Activated gamma-delta T cell treated with Interleukin-2 at 50 U/mL for 16 hours (primary cell): ENCODE measurements around the gene LONRF2.
"Not testable (repeated sequence)": the region's sequence is repeated elsewhere in the genome, so short reads cannot be mapped to it uniquely, and the experiment has no call there.

Experiments used
- DNase-seq: peaks from one replicate; pipeline ENCODE4 v3.0.0-alpha.2; 2020

LONRF2 gene

DNA sequence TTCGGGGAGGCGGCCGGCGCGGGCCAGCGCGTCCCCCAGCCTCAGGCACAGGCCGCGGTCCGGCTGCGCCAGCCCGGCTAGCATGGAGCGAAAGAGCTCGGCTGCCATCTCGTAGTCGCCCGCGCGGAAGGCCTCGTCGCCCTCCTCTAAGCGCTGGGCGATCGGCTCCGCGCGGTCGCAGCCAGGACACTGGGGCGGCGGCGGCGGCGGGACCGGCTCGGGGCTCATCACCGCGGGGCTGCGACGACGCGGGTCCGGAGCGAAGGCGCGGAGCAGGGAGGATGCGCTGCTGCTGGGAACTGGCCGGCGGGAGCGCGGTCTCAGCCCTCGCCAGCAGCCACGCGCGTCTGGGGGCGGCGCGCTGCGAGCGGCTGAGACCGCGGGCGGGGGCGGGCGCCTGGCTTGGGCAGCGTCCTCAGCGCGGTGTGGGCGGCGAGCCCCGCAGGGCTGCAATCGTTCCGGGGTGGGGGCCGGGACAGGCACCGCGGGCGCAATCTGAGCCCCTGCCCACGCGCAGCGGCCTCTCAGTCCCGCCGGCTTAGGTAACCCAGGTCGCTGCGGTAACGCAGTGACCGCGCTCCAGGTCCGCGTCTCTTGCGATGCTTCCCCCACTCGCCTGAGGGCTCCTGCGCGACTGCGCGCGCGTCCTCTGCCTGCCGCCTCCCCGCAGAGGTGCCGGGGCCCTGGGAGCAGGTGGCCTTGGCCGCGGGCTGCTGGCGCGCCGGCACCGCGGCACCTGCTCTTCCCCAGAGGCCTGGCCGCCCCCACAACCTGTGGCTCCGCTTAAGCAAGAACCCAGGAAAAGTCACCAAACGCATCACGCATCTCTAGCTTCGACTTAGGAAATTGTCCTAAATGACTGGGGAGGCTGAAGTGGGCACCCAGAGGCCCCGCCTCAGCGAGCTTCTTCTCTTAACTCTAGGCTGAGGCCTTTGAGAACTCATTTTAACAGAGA, at the start of gene LONRF2:
LONRF2 (minus strand) TSS at position 636 of the 955 bp plus-strand sequence; CDS start at position 228, 408 bp downstream.
- DNase-seq: no peak

DNA sequence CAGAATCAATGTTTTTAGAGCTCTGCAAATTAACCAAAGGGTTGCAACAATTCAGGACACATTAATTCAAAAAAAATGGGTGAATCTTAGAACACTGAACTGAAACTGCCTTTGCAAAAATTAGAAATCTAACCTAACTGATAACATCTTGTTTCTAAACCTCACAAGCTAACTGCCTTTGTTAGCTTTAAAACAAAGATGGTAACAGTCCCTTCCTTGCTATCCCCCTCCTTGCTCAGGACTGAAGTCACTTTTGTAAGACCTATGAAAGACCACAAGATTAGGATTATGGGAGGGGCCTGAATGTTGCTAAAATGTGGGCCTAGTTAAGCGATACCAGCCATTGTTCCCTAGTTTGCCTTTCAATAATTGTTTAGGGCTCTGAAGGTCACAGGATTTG, 44.9 kb upstream of the LONRF2 start:
- no peak for DNase-seq

DNA sequence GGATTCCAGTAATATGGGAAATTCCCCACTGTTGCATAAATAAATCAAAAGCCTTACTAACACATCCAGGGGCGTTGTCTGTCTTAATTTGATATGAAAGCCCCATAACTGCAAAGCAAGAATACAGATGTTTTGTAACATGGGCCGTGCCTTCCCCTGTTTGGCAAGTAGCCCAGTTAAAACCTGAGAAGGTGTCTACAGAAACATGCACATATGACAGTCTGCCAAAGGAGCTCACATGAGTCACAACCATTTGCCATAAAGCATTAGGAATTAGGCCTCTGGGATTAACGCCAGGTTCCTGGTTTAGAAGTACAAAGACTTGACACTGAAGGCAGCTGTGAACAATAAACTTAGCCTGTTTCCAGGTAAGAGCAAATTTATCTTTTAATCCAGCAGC, 43.1 kb upstream of the LONRF2 start:
- no peak for DNase-seq

DNA sequence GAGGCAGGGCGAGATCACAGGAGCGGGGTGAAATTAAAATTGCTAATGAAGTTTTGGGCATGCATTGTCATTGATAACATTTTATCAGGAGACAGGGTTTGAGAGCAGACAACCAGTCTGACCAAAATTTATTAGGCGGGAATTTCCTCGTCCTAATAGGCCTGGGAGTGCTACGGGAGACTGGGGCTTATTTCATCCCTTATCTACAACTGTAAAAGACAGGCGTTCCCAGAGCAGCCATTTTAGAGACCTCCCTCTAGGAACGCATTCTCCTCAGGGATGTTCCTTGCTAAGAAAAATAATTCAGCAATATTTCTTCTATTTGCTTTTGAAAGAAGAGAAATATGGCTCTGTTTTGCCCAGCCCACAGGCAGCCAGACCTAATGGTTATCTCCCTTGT, 40.0 kb upstream of the LONRF2 start:
- not testable (repeated sequence) for DNase-seq

DNA sequence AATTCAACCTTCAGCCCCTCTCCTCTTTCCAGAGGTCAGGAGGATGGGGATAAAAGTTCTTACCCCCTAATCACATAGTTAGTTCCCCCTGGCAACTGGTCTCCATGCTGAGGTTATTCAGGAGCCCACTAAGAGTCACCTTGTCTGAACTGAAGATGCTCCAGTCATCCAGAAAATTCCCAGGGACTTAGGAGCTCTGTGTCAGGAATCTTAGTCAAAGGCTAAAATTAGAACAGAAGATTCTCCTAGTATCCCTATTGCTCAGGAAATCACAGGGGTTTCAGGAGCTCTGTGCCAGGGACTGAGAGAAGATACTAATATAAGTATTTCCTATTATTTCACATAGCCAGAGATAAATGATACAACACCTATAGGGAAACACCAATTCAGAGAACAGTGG, 37.3 kb upstream of the LONRF2 start:
- DNase-seq: no peak

DNA sequence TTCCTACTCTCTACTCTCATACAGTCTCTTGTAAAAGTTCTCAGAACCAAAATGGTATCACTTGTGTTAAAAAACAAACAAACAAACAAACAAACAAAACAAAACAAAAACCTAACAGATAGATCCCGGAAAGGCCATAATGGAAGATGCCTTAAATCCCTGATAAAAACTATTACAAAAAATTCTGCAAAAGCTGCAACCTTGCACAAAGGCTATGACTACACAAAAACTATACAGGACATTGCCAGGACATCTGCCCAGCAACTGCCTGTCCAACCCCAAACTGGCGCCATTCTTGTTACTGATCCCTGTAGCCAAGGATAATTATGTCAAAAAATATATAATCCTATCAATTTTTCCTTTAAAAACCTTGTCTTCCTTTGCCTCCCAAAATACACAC, 36.3 kb upstream of the LONRF2 start:
- no peak for DNase-seq

DNA sequence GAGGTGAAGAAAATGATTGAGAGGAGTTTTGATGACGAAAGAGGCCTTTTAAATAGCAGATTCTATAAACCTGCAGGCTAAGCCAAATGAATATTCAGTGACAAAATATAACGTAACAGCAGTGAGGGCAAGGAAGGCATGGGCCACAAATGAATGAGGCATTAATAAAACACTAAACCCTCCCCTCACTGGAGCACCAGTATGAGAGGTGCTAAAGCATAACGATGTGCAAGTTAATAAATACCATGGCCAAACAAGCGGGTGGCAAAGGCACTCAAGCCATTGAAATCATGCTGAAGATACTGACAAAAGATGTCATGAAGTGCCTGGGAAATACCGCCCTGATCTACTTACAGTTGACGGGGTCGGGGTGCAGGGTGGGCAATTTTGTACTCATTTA, 30.2 kb upstream of the LONRF2 start:
- DNase-seq: no peak

DNA sequence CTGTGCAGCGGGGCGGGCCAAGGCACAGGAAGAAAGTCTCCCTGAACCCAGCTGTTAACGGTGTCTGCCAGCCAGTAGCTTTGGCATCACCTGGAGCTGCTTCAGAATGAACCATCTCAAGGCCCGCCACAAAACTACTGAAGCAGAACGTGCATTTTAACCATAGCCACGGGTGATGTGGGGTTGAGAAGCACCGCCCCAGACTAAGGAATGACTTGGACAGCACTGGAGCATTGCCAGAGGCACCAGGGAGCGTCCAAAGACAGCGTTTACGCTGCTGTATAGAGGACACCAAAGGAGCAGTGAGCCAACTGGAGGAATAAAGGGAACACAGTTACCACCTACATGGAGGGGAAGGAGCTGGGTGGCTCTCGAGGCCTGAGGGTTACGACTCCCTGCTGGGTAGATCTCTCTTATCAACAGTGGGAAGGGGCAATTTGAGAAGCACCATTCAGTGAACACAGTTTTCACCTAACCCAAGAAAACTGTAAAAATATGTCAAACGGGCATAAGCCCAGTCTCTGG, 28.4 kb upstream of the LONRF2 start:
- DNase-seq: no peak

DNA sequence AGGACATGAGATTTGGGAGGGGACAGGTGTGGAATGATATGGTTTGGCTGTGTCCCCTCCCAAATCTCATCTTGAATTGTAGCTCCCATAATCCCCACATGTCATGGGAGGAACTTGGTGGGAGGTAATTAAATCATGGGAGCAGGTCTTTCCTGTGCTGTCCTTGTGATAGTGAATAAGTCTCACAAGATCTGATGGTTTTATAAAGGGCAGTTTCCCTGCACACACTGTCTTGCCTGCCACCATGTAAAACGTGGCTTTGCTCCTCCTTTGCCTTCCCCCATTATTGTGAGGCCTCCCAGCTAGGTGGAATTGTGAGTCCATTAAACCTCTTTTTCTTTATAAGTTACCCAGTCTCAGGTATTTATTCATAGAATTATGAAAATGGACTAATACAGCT, 22.8 kb upstream of the LONRF2 start:
- DNase-seq: not testable (repeated sequence)

DNA sequence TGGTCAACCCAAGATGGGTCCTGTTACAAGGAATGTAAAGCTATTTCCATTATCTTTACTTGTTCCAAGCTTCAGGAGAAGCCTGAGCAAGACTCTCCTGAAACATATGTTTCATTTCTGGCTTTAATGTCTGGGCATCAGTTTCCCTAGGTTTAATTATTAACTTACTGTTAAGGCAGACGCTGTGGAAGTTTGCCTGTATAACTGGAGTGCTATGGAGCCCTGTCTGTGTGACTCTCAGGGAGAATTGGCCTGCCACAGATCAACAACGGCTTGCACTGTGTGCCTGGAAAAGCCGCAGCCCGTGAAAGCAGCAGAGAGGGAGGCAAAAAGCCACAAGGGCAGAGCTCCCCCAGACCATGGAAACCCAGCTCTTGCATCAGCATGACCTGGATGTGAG, 22.1 kb upstream of the LONRF2 start:
- no peak for DNase-seq

DNA sequence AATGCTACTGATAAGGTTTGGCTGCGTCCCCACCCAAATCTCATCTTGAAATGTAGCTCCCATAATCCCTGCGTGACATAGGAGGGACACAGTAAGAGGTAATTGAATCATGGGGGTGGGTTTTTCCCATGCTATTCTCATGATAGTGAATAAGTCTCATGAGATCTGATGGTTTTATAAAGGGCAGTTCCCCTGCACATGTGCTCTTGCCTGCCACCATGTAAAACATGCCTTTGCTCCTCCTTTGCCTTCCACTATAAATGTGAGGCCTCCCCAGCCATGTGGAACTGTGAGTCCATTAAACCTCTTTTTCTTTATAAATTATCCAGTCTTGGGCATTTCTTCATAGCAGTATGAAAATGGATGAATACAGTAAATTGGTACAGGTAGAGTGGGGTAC, 20.2 kb upstream of the LONRF2 start:
- DNase-seq: not testable (repeated sequence)

DNA sequence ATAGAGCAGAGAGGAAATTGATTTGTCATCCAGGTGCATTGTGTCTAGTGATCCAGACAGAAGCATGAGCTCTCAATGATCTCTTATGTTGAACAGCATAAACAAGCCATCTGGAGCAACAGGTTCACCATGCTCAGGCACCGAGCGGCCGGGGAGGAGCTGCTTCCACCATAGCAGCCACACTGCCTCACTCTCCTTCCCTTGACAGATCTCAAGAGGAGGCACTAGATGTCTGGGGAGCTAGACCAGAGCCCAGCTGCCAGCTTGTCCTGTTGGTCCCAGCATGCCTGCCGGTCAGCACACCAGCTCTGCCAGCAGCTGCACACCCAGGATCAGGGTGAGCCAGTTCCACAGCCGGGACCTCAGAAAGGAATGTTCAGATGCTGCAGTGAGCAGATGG, 17.5 kb upstream of the LONRF2 start:
- DNase-seq: no peak

DNA sequence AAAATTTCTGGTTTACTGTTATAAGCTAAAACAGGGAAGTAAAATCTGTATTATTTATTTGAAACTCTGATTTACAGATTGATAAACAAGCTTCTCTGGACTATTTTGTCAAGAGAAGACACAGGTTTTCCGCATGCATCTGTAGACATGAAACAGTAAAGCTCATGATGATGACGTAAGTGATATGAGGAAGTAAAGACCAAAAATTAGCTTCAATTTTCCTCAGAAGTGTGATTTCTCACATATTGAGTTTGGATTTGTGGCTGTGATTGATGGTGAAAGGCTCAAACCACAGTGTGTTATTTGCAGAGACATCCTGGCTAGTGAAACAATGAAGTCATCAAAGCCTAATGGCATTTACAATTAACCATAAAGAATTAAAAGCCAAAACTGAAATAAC, 12.6 kb upstream of the LONRF2 start:
- DNase-seq: no peak

DNA sequence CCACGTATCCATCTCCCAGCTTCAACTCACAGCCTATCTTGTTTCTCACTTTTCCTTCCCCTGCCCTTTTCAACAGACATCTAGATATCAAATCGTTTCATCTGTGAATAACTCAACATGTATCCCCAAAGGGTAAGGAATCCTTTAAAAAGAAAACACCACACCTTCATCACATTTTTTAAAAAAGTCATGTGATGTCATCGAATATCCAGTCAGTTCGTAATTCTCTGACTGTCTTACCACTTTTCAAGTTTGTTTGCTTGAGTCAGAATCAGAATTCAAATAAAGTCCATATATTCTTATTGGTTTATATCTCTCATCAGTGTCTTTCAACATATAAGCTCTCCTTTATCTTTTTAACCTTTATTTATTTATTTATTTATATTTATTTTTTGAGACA, 5.4 kb upstream of the LONRF2 start:
- DNase-seq: no peak

DNA sequence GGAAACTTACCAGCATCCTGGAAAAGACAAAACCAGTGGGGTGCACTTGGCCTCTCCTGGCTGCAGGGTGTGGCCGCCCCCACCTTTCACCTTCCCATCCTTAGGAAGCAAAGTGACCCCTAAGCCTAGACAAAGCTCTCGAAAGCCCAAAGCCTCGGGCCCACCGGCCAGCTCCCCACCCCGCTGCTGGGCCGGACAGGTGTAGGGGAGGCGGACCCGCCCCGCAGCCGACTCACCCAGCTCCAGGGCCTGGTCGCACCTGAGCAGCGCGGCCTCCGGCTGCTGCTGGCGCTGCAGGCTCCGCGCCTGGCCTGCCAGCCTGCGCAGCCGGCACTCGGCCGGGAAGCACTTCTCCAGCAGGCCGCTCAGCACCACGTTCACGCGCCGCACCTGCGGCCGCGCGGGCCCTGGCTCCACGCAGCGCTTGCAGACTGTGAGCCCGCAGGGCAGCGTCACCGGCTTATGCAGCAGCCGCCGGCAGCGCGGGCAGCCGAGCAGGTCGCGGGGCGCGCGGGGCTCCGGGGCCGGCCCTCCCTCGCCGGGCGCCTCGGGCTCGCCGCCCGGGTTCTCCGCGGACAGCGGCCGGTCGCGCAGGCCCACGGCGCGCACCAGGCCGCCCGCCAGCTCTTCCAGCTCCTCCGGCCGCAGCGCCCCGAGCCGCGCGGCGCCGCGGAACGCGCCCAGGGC, 979 bp downstream of the LONRF2 start:
- DNase-seq: no peak

DNA sequence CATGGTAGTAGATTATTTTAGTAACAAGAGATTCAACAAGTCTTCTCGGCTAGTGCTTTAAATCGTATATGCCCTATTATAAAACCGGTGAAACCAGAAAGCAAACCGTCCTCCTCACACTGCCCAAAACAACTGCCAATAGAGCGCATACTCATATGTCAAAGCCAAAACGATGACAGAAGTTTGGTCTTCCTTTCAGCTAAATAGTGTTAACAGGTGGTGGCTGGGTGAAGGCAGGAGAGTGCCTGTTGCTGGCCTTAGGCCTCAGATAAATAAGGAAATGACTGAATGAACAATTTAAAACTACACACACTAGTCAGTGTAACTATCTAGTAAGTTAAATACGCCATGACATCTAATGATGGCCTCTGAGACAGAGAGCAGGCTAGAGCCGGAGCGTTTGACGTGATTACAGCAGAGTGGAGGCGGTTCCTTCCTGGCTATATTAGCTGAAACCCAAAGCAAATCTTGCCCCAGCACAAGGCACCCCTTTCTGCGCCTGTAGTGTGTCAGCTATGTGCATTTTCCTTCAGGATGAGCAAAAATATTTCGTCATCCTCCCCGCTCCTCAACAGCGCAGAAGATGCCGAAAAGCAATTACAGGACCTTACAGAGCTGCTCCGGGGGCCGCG, 1.6 kb downstream of the LONRF2 start:
- DNase-seq: no peak

DNA sequence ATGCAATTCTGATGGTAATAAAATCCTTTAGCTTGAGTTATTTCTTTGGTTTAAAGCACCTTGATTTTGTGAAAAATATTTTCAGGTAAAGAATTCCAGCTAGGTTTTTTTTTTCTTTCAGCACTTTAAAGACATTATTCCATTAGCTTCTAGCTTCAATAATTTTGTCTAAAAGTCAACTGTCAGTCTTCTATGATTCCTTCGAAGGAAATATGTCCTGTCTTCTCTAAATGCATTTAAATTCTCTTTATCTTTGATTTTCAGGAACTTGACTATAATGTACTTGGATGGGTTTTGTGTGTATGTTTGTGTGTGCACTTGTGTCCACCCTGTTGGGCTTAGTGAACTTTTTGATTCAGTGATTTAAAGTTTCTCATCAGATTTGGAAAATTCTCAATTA, 4.7 kb downstream of the LONRF2 start:
- DNase-seq: no peak

DNA sequence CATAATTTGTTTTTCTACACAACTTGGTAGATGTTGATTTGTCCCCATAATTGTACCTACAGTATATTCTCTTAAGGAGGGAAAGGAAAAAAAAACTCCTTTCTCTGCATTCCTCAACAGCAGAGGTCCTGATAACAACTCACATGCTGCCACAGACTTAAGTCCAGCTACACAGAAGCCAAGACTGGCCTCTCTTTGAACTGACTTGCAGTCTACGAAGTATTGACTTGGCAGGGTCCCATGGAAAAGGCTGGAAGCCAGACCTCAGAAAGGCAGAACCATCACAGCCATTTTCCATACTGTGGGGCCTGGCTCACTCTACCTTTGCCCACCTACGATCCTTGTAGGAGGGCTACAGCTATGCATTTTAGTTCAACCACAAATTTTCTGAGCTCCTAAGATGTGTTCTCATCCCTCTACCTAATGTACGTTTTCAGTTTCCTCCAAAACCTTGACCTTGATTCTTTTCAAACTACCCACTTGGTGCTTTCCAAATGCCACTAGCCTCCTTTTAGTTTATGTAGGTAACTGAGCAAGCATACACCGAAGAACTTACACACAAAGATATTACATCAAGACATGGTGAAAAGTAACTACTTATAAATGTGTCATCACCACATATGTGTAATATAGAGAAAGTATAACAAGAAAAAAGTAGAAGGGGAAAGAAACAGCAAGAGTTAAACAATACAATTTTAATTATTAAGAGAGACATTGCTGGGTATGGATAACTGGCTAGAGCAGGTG, 12.2 kb downstream of the LONRF2 start:
- no peak for DNase-seq

DNA sequence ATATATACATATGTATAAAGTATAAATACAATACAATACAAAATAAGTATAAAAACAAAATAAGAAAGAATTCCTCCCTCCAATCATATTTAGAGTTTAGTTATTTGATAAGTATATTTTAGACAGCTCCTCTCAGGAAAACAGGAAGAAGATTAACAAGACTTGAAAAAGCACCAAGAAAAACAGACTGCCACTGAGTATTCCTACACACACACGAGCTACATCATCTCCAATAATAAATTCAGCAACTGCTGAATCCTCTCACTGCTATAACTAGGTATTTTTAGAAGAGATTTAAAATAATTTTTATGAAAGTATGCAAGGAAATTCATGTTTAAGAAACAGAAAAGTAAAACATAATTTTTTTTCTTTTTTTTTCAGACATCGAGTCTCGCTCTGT, 13.0 kb downstream of the LONRF2 start:
- no peak for DNase-seq

DNA sequence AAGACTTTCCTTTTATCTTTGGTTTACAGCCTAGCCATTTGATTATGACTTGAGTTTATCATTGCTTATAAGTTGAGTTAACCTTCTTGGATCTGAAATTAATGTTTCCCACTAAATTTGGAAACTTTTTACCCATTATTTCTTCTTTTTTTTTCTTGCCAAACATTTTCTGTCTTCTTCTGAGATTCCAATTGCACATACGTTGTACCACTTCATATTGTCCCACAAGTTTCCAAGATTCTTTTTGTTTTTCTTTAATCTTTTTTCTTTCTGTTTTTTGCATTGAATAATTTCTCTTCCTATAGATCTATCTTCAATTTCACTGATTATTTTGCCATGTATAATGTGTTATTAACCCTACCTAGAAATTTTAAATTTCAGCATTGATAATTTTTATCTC, 18.6 kb downstream of the LONRF2 start:
- DNase-seq: no peak

DNA sequence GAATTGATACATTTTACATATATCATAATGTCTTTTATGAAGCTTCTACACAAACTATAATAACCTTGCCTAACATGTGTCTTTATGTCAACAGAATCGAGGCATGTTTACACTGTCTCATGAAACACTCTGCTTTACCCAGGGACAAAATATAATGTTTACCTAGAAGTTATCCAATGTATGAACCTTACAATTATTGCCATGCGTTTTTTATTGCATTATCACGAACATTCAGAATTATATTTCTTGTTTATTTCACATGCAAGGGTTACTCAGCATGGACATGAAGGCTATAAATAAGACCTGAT, 19.8 kb downstream of the LONRF2 start:
- no peak for DNase-seq

DNA sequence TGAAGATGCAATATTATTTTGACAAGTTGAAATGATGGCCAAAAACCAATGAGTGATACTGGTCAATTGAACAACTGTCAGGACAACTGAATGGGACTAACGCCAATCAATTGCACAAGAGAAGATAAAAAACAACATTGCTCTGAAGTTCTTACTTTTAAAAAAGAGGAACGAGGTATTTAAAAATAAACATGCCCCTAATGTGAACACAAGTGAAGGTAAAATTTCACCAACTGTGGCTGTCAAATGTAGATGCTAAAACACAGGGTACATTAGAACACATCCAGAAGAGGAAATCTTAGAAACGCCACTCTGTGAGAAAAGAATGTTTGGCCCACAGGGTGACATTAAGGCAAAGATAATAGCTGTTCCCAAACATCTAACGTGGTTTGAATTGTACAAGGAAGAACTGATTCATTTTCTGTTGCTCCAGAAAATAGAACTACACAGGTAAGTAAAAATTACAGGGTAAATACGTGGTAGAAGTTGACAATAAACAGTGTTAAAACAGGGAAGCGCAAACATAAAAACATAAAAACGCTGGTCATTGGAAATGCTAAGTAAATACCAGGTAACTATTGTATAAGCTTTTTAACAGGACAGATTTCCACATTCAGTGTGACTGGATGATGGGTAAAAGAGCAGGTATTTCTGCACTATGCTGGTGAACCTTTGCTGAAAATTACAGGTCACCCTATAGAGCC, 20.3 kb downstream of the LONRF2 start:
- no peak for DNase-seq
